Omental fat pad (tissue), 4 donors: Measurements from ENCODE around the gene PIRT. TPM values are rescaled to one million over a fixed set of nuclear protein-coding genes. Genes with fewer than 3 reads are reported as not detected.
"Not testable (repeated sequence)": the region's sequence is repeated elsewhere in the genome, so short reads cannot be mapped to it uniquely, and the experiment has no call there.

Experiments used
- ATAC-seq: fragments of 150-250 bp; one replicate; pipeline ENCODE4 v1.9.1; 2016; ENCODE audit warnings: mild to moderate bottlenecking, moderate library complexity; ENCODE audit not compliant: low FRiP score
- DNase-seq: peaks from one replicate; pipeline ENCODE4 v3.0.0-alpha.2; 2019; ENCODE audit warnings: low spot score
- CTCF ChIP-seq, 3 donors: fragments of 450-650 bp; IDR thresholded peaks; one replicate each; pipeline ENCODE4 v1.5.1; 2016 to 2017; ENCODE audit warnings: antibody characterized with exemption in 3 of 3, mild to moderate bottlenecking in 3 of 3, moderate library complexity in 2 of 3
- total RNA-seq, 4 donors: library from RNA; depleted of rRNA; stranded (reverse); fragments of >200 nt; gene quantifications; one replicate each; pipeline ENCODE4 v1.1.0, GENCODE V29; 2016

PIRT gene
- total RNA-seq, 4 donors from 2014 or later, result 0.09 TPM; not detected in 3

GRCh38 chr17:10870336-10871050 lies 32.6 kb upstream of the PIRT start:
- TF ChIP-seq CTCF (IDR thresholded peaks at IDR 0.05), result no peak

GRCh38 chr17:10868744-10869143 lies 30.9 kb upstream of the PIRT start:
- not testable (repeated sequence) for DNase-seq, ATAC-seq

More at GRCh38 chr17:10870336-10871050, 32.6 kb upstream of the PIRT start:
- ATAC-seq (no peak), DNase-seq (no peak)

GRCh38 chr17:10859051-10859450 lies 21.2 kb upstream of the PIRT start:
- ATAC-seq (no peak), DNase-seq (no peak)
- TF ChIP-seq CTCF (IDR thresholded peaks at IDR 0.05), result no peak

GRCh38 chr17:10857976-10858375 lies 20.1 kb upstream of the PIRT start:
- DNase-seq (no peak), ATAC-seq (no peak)
- TF ChIP-seq CTCF (IDR thresholded peaks at IDR 0.05), result no peak

- DNase-seq, ATAC-seq: not testable (repeated sequence)
These were observed 8.7 kb upstream of the PIRT start for GRCh38 chr17:10846636-10847035.

- DNase-seq, result no peak
These were observed 7.5 kb upstream of the PIRT start for GRCh38 chr17:10845388-10845751.

GRCh38 chr17:10844621-10845387 lies 6.9 kb upstream of the PIRT start:
- DNase-seq (peak; percentile 47), ATAC-seq (peak; percentile 96)
- TF ChIP-seq CTCF (IDR thresholded peaks at IDR 0.05), result peak in 2 of 3 donors; percentile 78 to 80

More at GRCh38 chr17:10845388-10845751, 7.5 kb upstream of the PIRT start:
- no peak for ATAC-seq
- TF ChIP-seq CTCF (IDR thresholded peaks at IDR 0.05), result no peak

- DNase-seq (no peak), ATAC-seq (peak; percentile 43)
- TF ChIP-seq CTCF (IDR thresholded peaks at IDR 0.05), result no peak
These were observed 5.9 kb upstream of the PIRT start for GRCh38 chr17:10843811-10844210.
